Retina (tissue), 1 donor: ENCODE data around the gene PCIF1.
"Not testable (repeated sequence)": the region's sequence is repeated elsewhere in the genome, so short reads cannot be mapped to it uniquely, and the experiment has no call there.

ENCODE experiments used
- DNase-seq: peaks from one replicate; pipeline ENCODE4 v3.0.0-alpha.2; 2016

The PCIF1 gene

DNA sequence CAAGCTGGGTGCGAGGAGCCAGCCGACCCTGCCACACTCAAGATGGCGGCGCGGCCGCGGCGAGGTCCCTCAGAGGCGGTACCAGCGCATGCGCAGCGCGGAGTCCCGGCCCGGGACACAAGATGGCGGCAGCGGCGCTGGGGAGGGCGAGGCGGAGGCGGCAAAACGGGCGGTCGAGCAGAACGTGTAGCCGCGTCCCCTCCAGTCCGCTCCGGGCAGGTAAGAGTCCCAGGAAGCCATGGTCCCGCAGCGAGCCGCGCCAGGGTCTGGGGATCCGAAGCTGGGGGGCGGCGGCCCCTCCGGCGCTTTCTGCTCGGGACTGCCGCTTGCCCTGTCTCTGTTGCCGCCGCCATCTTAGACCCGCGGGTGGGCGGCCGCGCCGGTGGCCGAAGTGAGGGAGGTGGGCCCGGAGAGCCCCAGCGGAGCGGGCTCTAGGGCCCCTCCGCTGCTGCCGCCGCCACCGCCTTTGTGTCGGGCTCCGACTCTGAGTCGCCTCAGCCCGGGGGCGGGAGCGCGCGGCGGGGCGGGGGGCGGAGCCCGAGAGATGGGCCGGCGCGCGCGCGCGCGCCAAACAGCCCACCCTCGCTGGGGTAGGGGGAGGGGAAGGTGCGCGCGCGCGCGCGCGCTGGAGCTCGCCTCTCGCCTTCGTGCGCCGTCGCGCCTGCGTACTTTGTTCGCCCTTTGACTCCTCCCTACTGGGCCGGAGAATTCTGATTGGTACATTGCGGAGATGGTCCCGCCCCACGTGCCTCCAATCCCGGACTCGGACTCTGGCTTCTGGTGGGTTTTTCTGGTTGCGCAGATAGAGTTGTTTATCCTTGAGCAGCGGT, at the start of gene PCIF1:
TSS of gene PCIF1 (plus strand) at position 98 of the 830 bp plus-strand sequence. CDS start 4,317 bp downstream, outside the sequence.
- DNase-seq, result peak; percentile 100

DNA sequence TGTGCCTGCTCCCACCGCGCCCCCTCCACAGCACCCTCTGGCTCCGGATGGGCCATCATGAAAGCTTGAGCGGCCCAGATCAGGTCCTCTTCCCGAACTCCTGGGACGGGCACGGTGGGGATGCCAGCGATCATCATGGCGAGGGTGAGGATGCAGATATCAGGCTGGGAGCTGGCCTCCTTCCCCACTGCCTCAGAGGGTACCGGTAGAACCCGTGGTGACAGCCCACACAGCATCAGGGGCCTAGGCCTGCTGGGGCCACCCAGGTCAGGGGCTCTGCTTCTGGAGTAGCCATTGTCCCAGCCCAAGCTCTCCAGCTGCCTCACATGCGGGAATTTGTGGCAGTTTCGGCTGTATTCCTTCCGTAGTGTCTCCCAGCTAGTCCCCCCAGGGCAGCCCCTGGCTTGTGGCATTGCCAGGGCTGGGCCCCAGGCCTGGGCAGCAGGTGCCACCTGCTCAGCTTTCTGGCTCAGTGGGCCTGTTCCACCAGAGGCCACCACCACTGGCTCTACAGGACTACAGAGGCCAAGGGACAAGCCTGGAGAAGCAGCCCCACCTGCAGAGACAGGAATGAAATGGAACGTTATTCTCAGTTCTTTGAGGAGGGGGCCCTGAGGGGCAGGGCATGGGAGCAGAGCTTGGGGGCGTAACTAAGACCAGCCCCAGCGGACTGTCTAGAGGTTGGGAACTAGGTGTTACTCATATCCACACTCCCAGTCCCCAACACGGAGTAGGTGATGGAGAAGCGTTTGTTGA, 47.7 kb upstream of the PCIF1 start:
- no peak for DNase-seq

DNA sequence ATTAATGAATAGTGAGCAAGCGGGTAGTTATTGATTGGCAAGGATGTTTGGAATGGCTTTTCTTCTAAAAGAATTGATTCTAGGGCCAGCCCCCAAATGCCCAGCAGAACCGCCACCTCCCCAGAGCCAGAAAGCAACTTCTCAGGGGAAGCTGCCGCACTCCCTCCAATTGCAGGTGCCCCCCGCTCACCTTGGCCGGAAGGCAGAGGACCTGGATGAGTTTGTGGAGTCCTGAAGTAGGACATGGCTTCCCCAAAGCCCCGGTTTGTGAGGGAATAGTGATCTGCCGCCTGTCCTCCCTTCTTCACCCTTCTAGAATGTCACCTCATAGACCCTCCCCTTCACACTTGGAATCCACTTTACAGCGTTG, 47.2 kb upstream of the PCIF1 start, which contains the start of gene SPATA25:
TSS of gene SPATA25 (minus strand) at position 277 of the 370 bp plus-strand sequence. CDS start at position 245, 32 bp downstream.
- DNase-seq, result no peak

DNA sequence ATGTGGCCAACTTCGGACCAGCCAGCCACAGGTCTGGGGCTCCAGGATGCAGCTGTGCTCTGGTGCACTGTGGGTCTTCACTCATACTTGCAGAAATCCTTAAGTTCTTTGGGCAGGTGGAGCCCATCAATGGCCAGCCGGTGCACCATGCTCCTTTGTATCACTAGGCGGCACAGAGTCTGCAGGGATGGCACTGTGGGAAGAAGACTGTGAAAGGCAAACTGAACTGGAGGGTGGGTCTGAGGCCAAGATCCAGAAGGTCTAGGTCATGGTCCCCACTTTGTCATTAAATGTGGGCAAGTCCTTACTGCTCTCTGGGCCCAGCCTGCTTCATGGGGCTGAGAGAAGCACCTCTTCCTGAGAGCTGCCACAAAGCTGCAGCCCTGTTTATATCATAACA, 45.8 kb upstream of the PCIF1 start:
- no peak for DNase-seq

DNA sequence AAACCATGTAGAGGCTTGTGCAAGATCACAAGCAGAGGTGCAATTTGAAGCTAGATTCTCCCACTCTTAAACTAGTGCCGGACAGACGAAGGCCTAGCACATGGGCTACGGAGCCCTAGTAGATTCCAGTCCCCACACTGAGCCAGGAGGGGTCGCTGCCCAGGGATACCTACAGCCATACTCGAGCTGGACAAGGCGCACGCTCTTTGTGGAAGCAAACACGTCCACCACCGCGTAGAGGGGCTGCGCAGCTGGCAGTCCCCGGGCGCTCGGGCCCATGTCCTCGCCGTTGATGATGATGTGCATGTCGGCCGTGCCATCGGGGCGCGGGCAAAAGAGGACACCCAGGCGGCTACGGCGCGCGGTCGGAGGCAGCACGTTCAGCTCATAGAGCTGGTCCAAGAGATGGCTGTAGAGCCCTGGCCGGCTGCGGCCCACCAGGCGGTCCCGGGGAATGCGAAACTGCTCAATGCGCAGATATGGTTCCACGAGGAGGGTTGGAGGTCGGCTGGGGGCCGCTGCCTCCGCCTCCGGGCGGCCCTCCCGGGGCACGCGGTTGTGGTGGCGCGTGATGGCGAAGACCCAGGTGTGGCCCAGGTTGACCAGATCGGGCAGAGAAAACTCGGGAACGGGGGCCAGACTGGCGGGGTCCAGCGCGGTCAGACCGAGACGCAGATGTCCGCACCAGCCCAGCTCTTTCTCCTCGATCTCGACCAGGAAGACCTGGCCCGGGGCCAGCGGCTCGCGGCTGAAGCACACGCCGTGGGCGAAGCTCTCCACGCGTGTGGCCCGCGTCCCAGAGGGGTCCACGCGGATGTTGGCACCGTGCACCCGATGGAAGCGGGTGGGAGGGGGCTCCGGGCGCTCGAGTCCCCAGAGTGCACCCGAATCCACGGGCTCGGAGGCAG, 44.2 kb upstream of the PCIF1 start:
- DNase-seq, result peak; percentile 91

DNA sequence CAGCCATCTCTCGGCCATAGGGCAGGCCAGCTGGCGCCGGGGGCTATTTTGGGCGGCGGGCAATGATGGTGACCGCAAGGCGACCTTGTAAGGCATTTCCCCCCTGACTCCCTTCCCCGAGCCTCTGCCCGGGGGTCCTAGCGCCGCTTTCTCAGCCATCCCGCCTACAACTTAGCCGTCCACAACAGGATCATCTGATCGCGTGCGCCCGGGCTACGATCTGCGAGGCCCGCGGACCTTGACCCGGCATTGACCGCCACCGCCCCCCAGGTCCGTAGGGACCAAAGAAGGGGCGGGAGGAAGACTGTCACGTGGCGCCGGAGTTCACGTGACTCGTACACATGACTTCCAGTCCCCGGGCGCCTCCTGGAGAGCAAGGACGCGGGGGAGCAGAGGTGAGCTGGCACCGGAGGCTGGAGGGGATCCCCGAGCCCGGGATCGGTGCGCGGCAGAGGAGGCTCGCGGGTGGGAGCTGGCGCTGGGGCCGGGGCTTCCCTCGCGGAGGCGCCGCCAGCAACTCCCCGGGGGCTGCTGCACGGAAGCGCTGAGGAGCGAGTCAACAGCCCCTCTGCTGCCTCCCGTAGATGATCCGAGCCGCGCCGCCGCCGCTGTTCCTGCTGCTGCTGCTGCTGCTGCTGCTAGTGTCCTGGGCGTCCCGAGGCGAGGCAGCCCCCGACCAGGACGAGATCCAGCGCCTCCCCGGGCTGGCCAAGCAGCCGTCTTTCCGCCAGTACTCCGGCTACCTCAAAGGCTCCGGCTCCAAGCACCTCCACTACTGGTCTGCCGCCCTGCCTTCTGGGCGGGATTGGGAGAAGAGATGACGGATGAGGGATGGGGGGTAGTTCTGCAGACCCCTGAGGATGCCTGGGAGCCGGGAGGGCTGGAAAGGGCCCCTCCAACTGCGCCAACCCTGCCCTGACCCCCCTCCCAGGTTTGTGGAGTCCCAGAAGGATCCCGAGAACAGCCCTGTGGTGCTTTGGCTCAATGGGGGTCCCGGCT, 43.2 kb upstream of the PCIF1 start, which contains the start of the genes CTSA and NEURL2:
TSS of gene CTSA (plus strand) at position 351 of the 999 bp plus-strand sequence. CDS start at position 585, 234 bp downstream.
TSS of gene NEURL2 (minus strand) at position 224 of the 999 bp plus-strand sequence. CDS start at position 7, 217 bp downstream.
- DNase-seq, result peak; percentile 99

DNA sequence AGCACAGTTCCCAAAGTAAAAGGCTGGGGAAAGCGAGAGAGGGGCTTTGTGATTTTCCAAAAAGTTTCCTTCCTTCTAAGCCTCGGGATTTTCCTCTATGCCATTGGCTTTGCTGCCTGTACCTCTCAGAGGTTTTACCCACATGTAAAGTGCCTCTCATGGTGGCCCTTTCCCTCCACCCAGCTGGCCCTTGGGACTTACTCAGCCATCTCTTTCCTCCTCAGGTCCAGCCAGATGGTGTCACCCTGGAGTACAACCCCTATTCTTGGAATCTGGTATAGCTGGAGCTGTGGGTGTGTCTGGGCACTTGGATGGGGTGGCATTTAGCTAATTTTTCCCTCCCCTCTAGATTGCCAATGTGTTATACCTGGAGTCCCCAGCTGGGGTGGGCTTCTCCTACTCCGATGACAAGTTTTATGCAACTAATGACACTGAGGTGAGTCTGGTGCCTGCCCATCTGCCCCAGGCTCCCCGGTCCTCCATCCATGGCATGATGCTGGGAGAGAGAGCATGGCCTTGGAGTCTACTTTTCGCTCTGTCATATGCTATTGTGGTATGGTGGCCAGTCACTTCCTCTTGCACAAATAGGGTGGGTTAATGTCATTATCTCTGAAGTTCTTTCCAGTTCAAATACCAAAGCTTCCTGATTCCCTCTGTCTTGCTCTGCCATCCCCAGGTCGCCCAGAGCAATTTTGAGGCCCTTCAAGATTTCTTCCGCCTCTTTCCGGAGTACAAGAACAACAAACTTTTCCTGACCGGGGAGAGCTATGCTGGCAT, 42.2 kb upstream of the PCIF1 start:
- DNase-seq, result no peak

DNA sequence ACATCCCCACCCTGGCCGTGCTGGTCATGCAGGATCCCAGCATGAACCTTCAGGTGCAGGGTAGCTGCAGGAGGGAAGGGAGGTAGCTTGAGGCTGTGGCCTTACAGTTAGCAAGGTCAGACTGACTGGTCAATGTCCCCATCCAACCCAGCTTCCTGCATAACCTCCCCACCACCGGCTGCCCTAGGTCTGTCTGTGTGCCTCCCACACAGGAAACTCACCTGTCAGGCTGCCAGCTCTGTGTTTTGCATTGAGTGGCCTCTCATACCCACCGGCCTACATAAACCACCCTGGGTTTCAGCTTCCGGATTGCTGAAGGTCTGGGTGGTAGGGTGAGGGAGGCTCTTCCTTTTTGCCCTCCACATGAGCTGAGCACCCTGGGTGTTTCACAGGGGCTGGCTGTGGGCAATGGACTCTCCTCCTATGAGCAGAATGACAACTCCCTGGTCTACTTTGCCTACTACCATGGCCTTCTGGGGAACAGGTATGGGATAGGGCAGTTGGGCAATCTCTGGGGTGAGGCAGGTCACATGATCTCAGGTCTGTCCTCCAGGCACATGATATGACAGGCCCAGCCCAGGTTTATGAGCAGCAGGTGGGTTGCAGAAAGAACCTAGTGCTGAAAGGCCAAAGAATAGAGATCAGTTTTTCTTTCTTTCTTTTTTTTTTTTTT, 41.5 kb upstream of the PCIF1 start:
- DNase-seq, result no peak

DNA sequence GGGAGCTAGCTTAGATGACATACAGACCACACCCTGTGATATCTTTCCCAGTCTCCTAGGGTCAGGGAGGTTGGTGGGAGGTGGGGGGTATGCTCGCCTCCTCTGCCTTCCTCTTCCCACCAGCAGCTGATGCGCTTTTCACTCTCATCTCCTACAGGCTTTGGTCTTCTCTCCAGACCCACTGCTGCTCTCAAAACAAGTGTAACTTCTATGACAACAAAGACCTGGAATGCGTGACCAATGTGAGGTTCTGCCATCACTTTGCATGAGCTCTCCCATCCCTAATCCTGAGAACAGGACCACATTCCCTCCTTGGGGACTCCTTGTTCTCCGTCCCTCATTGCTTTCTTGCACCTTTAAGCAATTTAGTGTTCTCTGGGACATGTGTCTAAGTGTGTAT, 40.7 kb upstream of the PCIF1 start:
- DNase-seq, result no peak

DNA sequence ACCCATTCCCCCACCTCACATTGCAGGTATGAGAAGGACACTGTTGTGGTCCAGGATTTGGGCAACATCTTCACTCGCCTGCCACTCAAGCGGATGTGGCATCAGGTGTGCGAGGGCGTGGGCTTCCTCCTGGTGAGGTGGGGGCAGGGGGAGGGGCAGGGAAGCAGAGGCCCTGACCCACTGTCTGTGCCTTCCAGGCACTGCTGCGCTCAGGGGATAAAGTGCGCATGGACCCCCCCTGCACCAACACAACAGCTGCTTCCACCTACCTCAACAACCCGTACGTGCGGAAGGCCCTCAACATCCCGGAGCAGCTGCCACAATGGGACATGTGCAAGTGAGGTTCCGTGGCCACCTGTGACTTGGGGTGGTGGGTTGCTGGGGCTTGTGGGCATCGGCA, 39.7 kb upstream of the PCIF1 start:
- no peak for DNase-seq

DNA sequence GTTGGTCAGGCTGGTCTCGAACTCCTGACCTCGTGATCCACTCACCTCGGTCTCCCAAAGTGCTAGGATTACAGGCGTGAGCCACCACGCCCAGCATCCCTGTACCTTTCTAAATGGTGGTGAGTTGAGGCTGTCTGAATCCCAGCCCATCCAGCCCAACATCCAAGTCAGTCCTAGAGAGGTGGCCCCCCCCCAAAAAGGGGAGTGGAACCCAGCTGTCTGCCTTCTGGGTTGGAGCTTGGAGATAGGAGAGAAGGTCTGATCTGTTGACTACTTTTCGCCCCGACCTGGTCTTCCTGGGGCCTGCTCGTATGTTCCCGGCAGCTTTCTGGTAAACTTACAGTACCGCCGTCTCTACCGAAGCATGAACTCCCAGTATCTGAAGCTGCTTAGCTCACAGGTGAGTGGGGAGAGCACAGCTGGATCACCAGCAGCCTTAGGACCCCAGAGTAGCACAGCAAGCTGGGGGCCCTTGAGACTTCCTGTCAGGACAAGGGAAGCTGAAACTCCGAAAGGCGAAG, 37.8 kb upstream of the PCIF1 start:
- DNase-seq, result no peak

DNA sequence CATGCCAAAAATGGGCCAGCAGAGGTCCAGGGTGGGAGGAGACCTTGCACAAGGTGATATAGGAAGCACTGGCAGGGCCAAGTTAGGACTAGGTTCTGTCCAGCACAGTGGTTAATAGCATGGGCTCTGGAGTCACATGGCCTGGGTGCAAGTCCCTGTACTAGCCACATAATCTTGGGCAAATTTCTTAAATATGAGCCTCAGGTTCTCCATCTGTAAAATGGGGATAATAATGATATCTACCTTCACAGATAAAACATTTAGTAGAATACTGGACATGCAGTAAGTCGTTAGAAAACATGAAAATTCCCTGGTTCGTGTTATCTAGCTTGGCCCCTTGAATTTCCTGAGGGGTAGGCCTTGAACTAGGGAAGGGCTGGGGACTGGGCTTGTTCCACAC, 37.2 kb upstream of the PCIF1 start:
- DNase-seq, result no peak

DNA sequence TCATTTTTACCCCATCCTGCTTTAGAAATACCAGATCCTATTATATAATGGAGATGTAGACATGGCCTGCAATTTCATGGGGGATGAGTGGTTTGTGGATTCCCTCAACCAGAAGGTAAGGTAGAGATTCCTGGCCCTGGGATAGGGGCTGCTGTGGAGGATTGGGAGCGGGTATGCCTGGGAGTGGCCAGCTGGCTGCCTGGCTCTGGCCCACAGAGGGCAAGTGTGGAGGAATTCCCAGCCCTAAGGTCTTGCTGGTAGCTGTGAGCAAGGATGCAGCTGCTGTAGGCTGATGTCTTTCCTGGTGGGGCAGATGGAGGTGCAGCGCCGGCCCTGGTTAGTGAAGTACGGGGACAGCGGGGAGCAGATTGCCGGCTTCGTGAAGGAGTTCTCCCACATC, 36.8 kb upstream of the PCIF1 start:
- no peak for DNase-seq

DNA sequence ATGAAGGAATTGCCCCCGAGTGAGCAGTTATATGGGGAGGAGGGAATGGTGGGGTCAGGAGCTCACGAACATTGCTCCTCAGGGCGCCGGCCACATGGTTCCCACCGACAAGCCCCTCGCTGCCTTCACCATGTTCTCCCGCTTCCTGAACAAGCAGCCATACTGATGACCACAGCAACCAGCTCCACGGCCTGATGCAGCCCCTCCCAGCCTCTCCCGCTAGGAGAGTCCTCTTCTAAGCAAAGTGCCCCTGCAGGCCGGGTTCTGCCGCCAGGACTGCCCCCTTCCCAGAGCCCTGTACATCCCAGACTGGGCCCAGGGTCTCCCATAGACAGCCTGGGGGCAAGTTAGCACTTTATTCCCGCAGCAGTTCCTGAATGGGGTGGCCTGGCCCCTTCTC, 36.2 kb upstream of the PCIF1 start:
- DNase-seq, result no peak

DNA sequence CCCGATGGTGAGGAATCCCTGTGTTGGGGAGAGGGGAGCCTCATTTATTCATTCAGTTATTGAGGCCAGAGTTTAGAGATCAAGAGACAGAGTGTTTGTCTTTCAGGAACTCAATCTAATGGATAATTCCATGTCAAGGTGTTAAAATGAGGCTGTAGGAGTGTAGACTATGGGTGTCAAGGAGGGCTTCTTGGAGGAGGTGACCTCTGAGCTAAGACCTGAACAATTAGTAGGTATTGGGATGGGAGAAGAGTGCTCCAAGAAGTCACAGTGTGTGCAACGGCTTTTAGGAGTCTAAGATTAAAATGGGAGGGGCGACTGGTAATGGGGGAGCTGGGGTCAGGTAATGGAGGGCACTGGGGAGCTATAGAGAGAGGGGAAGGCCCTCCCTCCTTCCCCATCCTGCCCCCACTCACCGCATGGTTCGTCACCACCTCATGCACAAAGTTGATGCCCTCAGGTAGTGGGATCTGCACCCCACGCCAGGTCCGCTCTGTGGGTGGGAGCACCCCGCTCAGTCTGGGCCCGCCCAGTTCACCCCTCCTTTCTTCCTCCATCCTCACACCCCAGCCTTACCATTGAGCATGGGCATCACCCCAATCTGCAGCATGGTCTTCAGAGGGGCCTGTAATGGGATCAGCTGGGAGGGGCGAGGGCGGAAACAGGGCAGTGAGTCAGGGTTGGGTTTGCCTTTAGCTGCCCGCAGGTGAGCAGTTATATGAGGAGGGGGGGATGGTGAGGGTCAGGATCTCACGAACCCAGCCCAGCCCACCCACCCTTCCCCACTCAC, 35.2 kb upstream of the PCIF1 start:
- no peak for DNase-seq

DNA sequence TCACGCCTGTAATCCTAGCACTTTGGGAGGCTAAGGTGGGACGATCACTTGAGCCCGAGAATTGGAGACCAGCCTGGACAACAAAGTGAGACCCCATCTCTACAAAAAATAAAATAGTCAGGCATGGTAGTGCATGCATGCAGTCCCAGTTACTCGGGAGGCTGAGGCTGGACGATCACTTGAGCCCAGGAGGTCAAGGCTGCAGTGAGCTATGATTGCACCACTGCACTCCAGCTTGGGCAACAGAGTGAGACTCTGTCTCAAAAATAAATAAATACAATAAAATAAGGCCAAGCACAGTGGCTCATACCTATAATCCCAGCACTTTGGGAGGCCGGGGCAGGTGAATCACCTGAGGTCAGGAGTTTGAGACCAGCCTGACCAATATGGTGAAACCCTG, 33.2 kb upstream of the PCIF1 start:
- not testable (repeated sequence) for DNase-seq

DNA sequence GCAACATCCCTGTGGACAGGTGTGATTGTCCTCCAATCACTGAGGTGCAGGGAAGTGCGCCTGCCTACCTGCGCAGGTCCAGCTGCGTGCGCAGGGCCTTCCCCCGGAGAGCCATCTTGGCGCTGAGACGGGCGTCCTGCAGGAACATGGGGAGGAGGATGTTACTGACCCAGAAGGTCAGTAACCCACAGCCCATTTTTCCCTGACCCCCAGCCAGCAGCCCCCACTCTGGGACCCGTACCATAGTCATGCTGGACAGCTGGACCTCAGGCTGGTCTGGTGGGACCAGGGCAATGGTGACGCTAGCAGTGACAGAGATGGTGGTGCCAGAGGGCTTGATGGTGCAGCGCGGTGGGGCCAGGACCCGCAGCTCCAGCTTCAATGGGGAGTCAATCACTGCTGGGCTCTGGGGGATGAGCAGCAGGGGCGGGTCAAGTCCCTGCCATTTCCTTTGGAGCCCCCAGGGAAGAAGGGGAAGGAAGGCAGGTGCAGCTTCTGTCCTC, 32.2 kb upstream of the PCIF1 start:
- DNase-seq, result no peak
